GM06990 (cell line): Measurements from ENCODE around the gene PLA2G6.
"Not testable (repeated sequence)": the region's sequence is repeated elsewhere in the genome, so short reads cannot be mapped to it uniquely, and the experiment has no call there.

Experiments
- DNase-seq: peaks from one replicate; pipeline ENCODE4 v3.0.0-alpha.2; 2011; ENCODE audit not compliant: insufficient read length; ENCODE audit errors: extremely low read depth
- H3K27me3 ChIP-seq: replicated peaks from 2 replicates; pipeline ENCODE4 v1.6.0; 2011; ENCODE audit warnings: low read length; ENCODE audit not compliant: control insufficient read depth, insufficient read depth
- H3K36me3 ChIP-seq: 2 replicates; pipeline ENCODE4 v1.5.1; 2011; ENCODE audit warnings: low read length; ENCODE audit not compliant: control insufficient read depth, insufficient read depth
- H3K4me3 ChIP-seq: replicated peaks from 2 replicates; pipeline ENCODE4 v1.5.1; 2011; ENCODE audit warnings: low read depth, mild to moderate bottlenecking, control low read depth, low read length
- TF ChIP-seq, protein P1 (sequence below): IDR thresholded peaks from 2 replicates; pipeline ENCODE4 v1.5.1; 2011; ENCODE audit warnings: low read length, control low read depth, mild to moderate bottlenecking, inconsistent platforms; ENCODE audit not compliant: insufficient read depth, poor library complexity, severe bottlenecking

Gene PLA2G6

DNA sequence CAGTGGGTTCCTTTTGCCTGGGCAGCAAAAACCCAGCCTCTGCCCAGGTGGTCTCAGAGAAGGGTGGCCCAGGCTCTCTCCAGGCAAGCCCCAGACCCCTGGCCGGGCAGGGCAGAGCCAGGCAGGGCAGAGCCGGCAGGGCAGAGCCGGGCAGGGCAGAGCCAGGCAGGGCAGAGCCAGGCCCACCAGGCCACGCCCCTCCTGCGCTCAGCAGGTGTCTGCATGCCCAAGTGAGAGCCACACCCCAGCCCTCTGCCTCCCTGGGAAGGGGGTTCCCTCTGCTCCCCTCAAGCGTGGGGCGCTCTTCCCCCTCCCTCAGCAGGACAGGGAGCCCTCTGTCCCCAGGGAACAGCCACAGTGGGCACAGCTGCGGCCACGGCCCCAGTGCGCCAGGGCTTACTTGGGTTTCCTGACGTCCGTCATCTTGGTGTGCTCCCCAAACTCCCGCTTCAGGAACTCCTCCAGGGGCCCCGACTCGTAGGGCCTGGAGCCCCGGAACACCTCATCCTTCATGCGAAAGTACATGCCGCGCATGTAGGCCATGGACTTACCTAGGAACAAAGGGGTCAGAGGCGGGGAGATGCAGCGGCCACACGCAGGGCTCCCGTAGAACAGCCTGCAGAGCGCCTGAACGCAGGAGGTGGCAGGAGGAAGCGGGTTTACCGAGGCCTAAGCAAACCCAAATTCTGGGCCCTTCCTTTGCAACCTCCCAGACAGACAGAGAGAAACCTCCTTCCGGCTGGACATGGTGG lies 61.1 kb downstream of the PLA2G6 start:
- TF ChIP-seq, protein P1, sequence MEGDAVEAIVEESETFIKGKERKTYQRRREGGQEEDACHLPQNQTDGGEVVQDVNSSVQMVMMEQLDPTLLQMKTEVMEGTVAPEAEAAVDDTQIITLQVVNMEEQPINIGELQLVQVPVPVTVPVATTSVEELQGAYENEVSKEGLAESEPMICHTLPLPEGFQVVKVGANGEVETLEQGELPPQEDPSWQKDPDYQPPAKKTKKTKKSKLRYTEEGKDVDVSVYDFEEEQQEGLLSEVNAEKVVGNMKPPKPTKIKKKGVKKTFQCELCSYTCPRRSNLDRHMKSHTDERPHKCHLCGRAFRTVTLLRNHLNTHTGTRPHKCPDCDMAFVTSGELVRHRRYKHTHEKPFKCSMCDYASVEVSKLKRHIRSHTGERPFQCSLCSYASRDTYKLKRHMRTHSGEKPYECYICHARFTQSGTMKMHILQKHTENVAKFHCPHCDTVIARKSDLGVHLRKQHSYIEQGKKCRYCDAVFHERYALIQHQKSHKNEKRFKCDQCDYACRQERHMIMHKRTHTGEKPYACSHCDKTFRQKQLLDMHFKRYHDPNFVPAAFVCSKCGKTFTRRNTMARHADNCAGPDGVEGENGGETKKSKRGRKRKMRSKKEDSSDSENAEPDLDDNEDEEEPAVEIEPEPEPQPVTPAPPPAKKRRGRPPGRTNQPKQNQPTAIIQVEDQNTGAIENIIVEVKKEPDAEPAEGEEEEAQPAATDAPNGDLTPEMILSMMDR = no peak
- no peak for DNase-seq
- Histone ChIP-seq H3K36me3 (0 out of 2 replicates have a peak, but pooled peaks cover 2% of the 10 kb centered on the region), H3K27me3 (no peaks in the 10 kb centered on the region), H3K4me3 (no peak overlapping the region)

DNA sequence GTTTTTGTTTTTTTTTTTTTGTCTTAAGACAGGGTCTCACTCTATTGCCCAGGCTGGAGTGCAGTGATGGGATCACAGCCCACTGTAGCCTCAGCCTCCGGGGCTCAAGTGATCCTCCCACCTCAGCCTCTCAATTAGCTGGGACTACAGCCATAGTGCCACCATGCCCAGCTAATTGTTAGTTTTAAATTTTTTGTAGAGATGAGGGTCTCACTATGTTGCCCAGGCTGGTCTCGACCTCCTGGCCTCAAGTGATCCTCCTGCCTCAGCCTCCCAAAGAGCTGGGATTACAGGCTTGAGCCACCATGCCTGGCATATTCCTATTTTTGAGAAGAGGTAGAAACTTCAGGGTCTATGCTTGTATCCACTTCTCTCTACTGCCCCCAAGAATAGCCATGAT lies 62.9 kb downstream of the PLA2G6 start:
- not testable (repeated sequence) for H3K4me3 ChIP-seq, DNase-seq, H3K36me3 ChIP-seq, H3K27me3 ChIP-seq

DNA sequence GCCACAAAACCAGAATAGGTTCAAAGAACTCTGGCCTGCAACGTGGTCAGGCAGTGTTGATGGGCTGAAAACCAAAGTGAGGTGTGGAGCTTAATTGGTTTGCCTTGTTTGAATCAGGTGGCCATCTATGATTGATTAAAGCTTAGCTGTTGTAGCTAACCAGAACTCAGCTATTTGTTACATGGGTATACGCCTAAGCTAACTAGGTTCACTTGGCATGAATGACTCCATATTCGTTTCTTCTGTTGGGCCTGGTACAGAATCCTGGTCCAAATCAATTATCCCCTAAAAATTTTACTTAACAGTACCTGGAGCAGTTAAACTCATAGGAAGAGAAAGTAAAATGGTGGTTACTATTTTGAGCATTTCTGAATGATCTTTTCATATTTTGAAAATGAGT lies 63.4 kb downstream of the PLA2G6 start:
- H3K4me3 ChIP-seq = no peak overlapping the region
- H3K36me3 ChIP-seq = no peaks in the 10 kb centered on the region; the same call in 1 of the 2 replicates
- H3K27me3 ChIP-seq = no peaks in the 10 kb centered on the region
- TF ChIP-seq, protein P1 = no peak
- no peak for DNase-seq

DNA sequence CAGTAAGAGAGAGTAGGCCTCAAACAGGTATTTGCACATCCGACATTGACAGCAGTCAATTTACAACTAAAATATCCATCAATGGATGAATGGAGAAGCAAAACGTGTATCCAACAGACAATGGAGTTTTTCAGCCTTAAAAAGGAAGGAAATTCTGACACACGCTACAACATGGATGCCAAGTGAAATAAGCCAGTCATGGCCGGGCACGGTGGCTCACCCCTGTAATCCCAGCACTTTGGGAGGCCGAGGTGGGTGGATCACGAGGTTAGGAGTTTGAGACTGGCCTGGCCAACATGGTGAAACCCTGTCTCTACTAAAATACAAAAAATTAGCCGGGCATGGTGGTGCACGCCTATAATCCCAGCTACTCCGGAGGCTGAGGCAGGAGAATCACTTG lies 64.1 kb downstream of the PLA2G6 start:
- DNase-seq, H3K27me3 ChIP-seq, H3K4me3 ChIP-seq, H3K36me3 ChIP-seq: not testable (repeated sequence)

DNA sequence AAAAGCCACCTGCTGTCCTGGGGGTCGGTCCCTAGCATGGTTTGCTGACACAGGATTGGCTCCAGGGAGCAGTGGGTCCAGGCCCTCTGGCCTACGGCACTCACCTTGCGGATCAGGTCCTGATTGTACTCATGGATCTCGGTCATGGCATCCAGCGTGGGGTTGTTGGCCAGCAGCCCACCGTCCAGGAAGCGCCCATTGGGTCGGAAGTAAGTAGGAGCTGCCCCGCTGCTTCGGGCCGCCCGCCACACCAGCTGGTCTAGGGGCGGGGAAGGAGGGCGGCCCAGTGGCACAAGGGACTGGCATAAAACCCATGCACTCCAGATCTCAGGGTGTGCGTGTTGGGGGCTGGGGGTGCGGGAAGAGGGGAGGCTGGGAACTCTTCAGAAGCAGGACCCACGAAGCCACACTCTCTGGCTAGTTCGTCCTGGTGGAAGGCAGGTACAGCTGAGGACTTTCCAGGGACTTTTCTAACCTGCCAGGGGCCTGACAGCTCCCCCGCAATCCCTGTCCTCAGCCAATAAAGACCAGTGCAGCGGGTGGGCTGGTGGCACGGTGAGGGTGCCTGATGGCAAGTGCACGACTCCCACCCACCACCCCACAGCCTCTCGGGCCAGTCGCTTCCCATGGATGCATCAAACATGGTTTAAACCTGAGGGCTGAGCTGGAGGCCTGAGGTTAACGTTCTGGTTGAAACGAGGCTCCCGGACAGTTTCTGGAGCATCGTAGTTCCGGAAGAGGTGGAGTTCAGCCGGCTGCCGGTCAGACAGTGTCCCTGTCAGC lies 66.0 kb downstream of the PLA2G6 start:
- TF ChIP-seq, protein P1 = no peak
- no peak for DNase-seq
- no peak overlapping the region for H3K4me3 ChIP-seq
- no peaks in the 10 kb centered on the region for H3K27me3 ChIP-seq
- H3K36me3 ChIP-seq = peaks cover 1% of the 10 kb centered on the region

DNA sequence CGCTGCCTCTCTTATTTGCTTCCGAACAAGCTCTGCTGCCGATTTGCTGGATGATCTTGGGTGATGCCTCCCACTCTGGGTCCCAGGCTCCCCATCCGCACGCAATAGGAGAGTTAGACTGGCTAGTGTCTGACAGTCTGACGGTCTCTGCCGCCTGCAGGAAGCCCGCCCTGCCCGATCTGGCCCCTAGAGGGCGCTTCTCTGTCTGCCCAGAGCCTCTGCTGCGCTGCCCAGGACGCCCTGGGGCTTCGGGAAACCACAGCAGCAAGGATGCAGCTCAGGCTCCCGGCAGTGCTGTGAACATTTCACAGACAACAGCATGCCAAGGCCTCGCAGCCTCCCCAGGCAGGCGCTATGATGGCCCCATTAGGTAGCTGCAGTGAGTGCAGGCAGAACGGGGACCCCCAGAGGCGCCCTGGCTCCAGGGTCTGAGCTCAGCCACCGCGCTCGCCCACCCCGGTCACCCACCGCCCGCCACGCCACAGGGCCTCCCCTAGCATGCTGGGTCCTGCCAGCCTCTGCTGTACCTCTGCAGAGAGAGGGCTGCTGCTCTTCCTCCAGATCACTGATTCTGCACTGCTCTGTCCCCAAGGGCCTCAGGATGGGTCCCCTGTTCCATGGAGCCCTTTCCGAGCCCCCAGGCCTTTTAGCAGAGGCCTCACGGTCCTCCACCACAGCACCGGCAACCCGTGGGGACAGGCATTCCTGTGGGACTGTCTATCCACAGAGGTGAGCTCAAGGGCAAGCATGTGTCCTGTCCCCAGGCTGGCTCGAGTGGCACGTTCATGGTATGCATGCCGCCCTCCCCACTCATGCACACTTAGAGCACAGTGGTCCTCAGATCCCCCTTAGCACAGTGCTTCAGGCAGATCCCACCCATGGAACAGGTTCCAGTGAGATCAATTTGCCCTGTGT lies 66.9 kb downstream of the PLA2G6 start:
- Histone ChIP-seq H3K27me3 (no peaks in the 10 kb centered on the region), H3K36me3 (peaks cover 1% of the 10 kb centered on the region), H3K4me3 (no peak overlapping the region)
- TF ChIP-seq, protein P1 = peak; percentile 94
- peak; percentile 61 for DNase-seq
